Esophagus (tissue), 2 donors: ENCODE results near the gene SYNGR3. TPM values are rescaled to one million over a fixed set of nuclear protein-coding genes. Genes with fewer than 3 reads are reported as not detected.
A peak's percentile ranks its signal among the peaks of the same experiment; 100 is the strongest.

Source experiments
- H3K27ac ChIP-seq, 2 donors: one replicate each; pipeline ENCODE4 v1.5.1; 2013; ENCODE audit warnings: low read depth in 2 of 2, mild to moderate bottlenecking in 2 of 2, inconsistent platforms in 1 of 2, low read length in 1 of 2, moderate library complexity in 1 of 2
- H3K27me3 ChIP-seq, 2 donors: one replicate each; pipeline ENCODE4 v1.6.1; 2013; ENCODE audit warnings: low read length in 2 of 2, control low read depth in 1 of 2, mild to moderate bottlenecking in 1 of 2; ENCODE audit not compliant: insufficient read depth in 2 of 2, control insufficient read depth in 1 of 2
- H3K36me3 ChIP-seq, 2 donors: one replicate each; pipeline ENCODE4 v1.6.1; 2013; ENCODE audit warnings: low read length in 1 of 2; ENCODE audit not compliant: control insufficient read depth in 2 of 2, insufficient read depth in 2 of 2
- H3K4me1 ChIP-seq, 2 donors: one replicate each; pipeline ENCODE4 v1.6.1; 2013; ENCODE audit warnings: low read length in 1 of 2; ENCODE audit not compliant: control insufficient read depth in 2 of 2, insufficient read depth in 2 of 2
- H3K4me3 ChIP-seq, 2 donors: one replicate each; pipeline ENCODE4 v1.5.1; 2013; ENCODE audit warnings: low read length in 2 of 2, mild to moderate bottlenecking in 2 of 2, low read depth in 1 of 2, moderate library complexity in 1 of 2
- H3K9me3 ChIP-seq, 2 donors: one replicate each; pipeline ENCODE4 v1.6.1; 2013; ENCODE audit warnings: mild to moderate bottlenecking in 2 of 2, low read depth in 1 of 2, low read length in 1 of 2, moderate library complexity in 1 of 2; ENCODE audit not compliant: control insufficient read depth in 2 of 2, insufficient read depth in 1 of 2
- WGBS, 2 donors: extraction: QIAGEN DNeasy Blood & Tissue Kit; methylation state at CpG; one replicate each; pipeline ENCODE4 v1.1.7; 2013; 5-methylcytosine and 5-hydroxymethylcytosine counted together
- polyA plus RNA-seq, 2 donors: library from polyadenylated mRNA; stranded (reverse); fragments of 200-250 nt; gene quantifications; one replicate each; pipeline ENCODE4 v1.2.3, GENCODE V29; 2013
- donor health status: healthy with polysubstance abuse.
- donor health status: Bipolar disorder and iron deficiency.

The SYNGR3 gene
- polyA plus RNA-seq, 2 donors = 0.06 to 0.36 TPM

DNA sequence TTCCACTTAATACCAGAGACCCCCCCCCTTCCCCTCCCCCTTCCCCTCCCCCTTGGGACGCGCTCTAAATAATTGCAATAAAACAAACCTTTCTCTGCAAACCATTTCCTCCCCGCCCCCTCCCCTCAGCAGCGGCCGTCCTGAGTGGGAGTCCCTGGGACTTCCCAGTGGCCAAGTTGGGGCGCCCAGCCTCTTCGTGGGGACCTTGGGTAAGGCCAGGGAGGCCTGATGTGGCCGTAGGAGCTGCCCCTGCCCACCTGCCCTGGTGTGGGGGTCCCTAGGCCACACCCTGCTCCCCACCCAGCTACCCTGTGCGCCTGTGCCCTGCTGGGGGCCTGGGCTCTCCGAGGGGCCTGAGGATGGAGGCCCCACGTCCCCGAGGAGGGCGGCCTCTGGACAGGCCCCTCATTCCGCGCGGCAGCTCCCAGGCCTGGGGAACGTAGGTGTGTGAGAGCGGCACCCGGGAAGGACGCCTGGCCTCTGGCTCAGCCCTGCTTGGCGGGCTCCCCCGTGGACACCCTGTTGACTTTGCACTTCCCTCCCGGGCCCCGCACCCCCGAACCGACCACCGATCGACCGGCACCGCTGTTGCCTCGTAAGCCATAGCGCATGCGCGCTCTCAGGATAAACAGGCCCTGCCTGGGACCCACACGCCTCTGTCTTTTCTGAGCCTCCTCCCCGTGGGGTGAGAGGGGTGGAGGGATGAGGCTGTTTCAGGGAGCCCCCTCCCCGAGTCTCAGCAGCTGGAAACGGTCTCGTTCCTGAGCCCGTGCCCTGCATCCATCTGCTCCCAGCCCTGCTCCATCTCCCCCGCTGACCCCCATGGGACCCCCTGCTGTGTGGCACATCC is 48.8 kb downstream of the SYNGR3 start:
- peaks cover 7 to 39% of the 10 kb centered on the region in 2 donors for H3K4me1 ChIP-seq
- no peak overlapping the region for H3K4me3 ChIP-seq
- H3K27ac ChIP-seq = peak overlapping the region; percentile 76 to 86
- H3K27me3 ChIP-seq = no peaks in the 10 kb centered on the region
- WGBS, 2 donors = 66 to 67% methylated on average over 32 to 41 of the region's 41 CpGs
- H3K36me3 ChIP-seq = peaks cover 0 to 7% of the 10 kb centered on the region in 2 donors
- H3K9me3 ChIP-seq = no peaks in the 10 kb centered on the region

DNA sequence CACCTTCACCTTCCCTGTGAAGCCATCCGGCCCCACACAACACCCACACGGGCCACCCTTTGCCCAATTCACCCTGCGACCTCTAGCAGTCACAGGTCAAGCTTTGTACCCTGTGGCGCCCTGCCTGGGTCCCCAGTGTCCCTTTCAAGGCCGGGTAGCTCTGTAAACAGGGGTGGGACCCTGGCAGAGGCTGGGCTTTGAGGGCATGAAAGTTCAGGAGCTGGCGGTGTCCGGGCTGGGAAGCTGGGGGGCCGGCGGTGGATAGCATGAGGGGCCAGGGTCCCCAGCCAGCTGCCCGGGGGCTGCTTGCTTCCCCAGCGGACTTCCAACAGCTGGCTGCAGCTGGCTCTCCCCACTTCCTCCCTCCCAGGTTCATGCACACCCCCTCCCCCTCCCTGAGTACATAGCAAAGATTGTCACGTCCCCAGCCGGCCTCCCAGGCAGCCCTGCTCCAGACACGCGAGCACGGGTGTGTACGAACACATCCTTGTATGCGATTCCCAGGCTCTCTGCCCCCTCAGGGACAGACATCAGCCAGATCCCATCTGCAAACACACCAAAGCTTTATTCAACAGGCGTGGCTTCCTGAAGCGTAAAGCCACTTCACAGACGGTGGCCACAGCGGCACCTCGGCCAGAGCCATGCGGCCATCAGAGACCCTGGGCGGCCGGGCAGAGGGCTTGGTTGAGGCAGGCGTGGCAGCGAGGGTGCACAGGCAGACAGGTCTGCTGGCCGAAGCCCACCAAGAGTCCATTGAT is 49.7 kb downstream of the SYNGR3 start:
- 56 to 57% methylated on average over 29 of the region's 29 CpGs for whole genome bisulfite sequencing, 2 donors
- Histone ChIP-seq H3K4me3 (no peak overlapping the region), H3K9me3 (no peaks in the 10 kb centered on the region)

GRCh38 chr16:2040041-2040786 is 50.4 kb downstream of the SYNGR3 start:
- Histone ChIP-seq H3K27ac (peak overlapping the region; percentile 82 to 86), H3K27me3 (no peaks in the 10 kb centered on the region), H3K36me3 (peaks cover 0 to 7% of the 10 kb centered on the region in 2 donors), H3K4me1 (peaks cover 7 to 43% of the 10 kb centered on the region in 2 donors), H3K9me3 (no peaks in the 10 kb centered on the region), H3K4me3 (no peak overlapping the region)
- 81 to 83% methylated on average over 24 of the region's 24 CpGs for WGBS, 2 donors

More for the DNA sequence above, 49.7 kb downstream of the SYNGR3 start:
- Histone ChIP-seq H3K4me1 (peaks cover 7 to 46% of the 10 kb centered on the region in 2 donors), H3K27me3 (no peaks in the 10 kb centered on the region), H3K27ac (peak overlapping the region; percentile 82 to 86), H3K36me3 (peaks cover 0 to 7% of the 10 kb centered on the region in 2 donors)

- peaks cover 4 to 39% of the 10 kb centered on the region in 2 donors for H3K4me1 ChIP-seq
- H3K9me3 ChIP-seq = no peaks in the 10 kb centered on the region
- no peak overlapping the region for H3K4me3 ChIP-seq
- peaks cover 0 to 7% of the 10 kb centered on the region in 2 donors for H3K36me3 ChIP-seq
- 76 to 83% methylated on average over 20 of the region's 20 CpGs for WGBS, 2 donors
- peak overlapping the region; percentile 82 to 86 for H3K27ac ChIP-seq
- H3K27me3 ChIP-seq = no peaks in the 10 kb centered on the region
Measured at GRCh38 chr16:2040787-2041522, 51.2 kb downstream of the SYNGR3 start.

DNA sequence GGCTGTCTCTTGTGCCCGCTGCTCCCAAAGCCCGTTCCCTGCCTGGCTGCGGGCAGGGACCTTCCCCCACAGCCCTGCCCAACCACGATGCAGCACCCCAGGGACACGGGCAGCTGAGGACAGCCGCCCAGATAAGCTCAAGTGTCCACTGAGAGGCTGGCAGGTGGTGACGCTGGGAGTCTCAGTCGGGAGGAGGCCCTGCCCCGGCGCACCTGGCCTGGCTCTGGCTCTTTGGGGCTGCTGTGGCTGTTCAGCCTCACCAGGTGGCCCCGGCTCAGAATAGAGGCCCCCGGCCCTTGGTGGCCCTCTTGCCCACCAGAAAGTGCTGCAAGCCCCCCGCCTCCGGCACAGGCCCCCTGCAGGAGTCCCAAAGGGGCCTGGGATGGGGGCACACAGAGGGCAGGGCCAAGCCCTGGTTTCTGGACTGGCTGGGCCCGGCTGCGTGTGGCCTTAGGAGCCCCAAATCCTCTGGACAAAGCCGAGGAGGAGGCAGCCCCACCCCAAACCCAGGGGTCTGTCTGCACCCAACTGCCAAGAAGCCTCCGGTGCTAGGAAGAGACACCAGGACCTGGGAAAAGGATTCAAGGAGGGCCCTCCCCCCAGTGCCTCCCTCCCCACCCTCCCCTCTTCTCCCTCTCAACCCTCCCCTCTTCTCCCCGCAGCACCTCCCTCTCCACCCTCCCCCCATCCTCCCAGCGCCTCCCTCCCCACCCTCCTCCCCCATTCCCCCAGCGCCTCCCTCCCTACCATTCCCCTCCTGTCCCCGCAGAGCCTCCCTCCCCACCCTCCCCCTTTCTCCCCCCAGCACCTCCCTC is 52.6 kb downstream of the SYNGR3 start:
- Histone ChIP-seq H3K4me3 (no peak overlapping the region), H3K9me3 (no peaks in the 10 kb centered on the region), H3K27ac (peak overlapping the region; percentile 56 to 79), H3K4me1 (peaks cover 3 to 38% of the 10 kb centered on the region in 2 donors), H3K27me3 (no peaks in the 10 kb centered on the region), H3K36me3 (peaks cover 0 to under 1% of the 10 kb centered on the region in 2 donors)
- 80 to 83% methylated on average over 17 to 22 of the region's 22 CpGs for WGBS, 2 donors

DNA sequence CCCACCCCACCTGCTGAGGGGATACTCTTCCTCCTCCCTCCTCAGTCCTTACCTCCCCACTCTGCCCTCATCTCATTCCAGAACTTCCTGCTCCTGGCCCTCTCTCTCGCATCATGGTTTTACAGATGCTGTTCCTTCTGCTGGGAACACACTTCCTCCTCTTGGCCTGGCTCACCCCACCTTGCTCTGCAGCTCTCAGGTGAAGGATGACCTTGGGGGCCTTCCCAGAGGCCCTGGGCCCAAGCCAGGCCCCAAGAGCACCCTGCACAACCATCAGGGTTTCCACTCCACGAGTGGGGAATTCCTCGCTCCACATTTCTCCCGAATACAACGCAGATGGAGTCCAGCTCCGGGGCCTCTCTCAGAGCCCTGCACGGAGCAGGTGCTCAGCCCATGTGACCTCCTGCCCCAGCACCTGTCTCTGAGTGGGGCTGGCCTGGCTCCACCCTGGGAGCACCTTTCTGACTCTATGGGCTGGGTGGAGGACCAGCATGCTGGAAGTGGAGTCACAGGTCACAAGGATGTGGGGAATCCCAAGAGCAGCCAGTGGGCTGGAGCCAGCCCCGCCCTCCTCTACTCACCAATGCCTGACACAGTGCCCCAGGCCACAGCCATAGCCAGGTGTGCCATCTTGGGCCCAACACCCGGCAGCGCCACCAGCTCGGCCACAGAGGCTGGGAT is 53.4 kb downstream of the SYNGR3 start:
- Histone ChIP-seq H3K9me3 (no peaks in the 10 kb centered on the region), H3K4me3 (no peak overlapping the region), H3K27ac (peak overlapping the region; percentile 25 to 79), H3K27me3 (no peaks in the 10 kb centered on the region), H3K4me1 (peaks cover 3 to 38% of the 10 kb centered on the region in 2 donors), H3K36me3 (no peaks in the 10 kb centered on the region)
- 79% methylated on average over 11 of the region's 11 CpGs for WGBS, 2 donors
